GM21360 (cell line): ENCODE data around the gene CXCL10.
"Not testable (repeated sequence)": the region's sequence is repeated elsewhere in the genome, so short reads cannot be mapped to it uniquely, and the experiment has no call there.

Source experiments
- ATAC-seq: cut with Tn5 transposase; IDR thresholded peaks from one replicate; pipeline ENCODE4 v1.9.1; 2021; ENCODE audit warnings: mild to moderate bottlenecking, moderate library complexity; ENCODE audit not compliant: unreplicated experiment

The CXCL10 gene

GRCh38 chr4:76023389-76023788, at the start of gene CXCL10:
Gene CXCL10, minus strand, starts transcription at chr4:76023497. Its CDS starts 66 bp downstream, at chr4:76023431.
- ATAC-seq, result peak; percentile 61

DNA sequence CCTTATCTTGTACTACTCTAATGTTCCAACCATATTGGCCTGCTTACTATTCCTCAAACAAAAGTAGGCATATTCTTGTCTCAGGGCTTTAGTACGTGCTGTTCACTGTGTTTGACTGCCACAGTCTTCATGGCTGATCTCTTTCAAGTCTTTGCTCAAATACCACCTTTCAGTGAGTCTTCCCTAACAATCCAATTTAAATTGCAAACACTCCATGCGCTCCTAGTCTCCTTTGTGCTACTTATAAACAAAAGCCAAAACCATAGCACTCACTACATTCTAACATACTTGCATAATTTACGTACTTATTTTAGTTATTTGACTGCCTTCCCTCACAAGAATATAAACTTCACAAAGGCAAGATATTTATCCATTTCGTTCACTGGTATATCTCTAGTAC, 49.5 kb upstream of the CXCL10 start:
- ATAC-seq, result no peak

- ATAC-seq, result peak; percentile 63
These were observed 44.5 kb upstream of the CXCL10 start for GRCh38 chr4:76067652-76068286.

DNA sequence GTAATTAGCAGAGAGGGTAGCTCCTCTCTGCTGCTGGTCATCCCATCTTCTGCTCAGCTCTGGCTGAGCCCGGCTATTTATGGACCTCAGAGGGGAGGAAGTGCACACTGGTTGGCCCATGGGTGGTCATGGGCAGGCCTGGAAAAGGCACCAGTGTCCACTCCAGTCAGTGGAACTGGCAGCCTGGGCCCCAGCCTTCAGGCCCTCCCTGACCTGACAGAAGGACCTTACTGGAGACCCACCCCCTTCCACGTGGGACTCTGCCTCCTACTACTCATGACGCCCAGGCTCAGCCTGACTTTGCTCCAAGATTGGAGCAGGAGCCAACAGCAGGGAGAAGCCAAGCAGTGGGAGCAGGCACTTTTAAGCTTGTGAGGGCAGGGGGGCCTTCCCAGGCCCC, 43.2 kb upstream of the CXCL10 start:
- no peak for ATAC-seq

- peak; percentile 46 for ATAC-seq
These were observed 38.7 kb upstream of the CXCL10 start for GRCh38 chr4:76061982-76062381.

GRCh38 chr4:76061421-76061820, 38.1 kb upstream of the CXCL10 start:
- ATAC-seq, result no peak

- ATAC-seq, result no peak
These were observed 37.2 kb upstream of the CXCL10 start for GRCh38 chr4:76060506-76060905.

- no peak for ATAC-seq
These were observed 36.5 kb upstream of the CXCL10 start for GRCh38 chr4:76059750-76060149.

- no peak for ATAC-seq
These were observed 35.7 kb upstream of the CXCL10 start for GRCh38 chr4:76058888-76059426.

DNA sequence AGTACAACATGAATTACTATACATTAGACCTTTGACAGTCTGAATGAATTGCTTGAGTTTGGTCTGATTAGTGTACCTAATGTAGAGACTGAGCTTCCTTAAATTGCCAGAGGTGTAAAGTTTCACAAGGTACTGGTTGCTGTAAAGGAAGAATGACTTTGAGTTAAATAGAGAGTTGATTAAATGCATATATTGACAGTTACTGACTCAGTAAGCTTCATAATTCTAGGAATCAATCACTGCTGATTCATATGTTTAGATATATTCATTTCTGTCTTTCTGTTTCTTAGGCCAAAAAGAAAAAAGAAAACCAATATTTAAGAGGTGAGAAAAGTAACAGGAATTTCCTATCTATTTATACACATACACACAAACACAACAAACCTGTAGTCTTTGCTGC, 35.0 kb upstream of the CXCL10 start:
- ATAC-seq, result peak; percentile 61

DNA sequence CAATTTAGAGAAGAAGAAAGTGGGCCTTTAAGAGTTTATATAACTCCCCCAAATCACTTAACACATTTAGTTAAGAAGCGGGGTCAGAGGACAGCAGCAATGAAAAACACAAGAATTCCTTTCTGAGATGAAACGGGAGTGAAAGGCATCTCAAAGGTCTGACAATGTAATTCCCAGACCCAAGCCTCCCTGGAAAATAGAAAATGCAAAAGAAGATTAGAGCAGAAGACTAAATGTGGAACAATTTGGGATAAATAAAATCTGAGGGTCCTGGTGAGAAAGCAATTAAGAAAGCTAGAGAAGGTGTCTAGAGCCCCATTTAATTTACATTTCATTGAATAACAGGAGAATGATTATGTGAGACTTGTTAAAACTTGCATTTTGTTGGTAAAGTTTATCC, 32.1 kb upstream of the CXCL10 start:
- ATAC-seq, result no peak

GRCh38 chr4:76055016-76055415, 31.7 kb upstream of the CXCL10 start:
- ATAC-seq, result peak; percentile 93

- no peak for ATAC-seq
These were observed 30.4 kb upstream of the CXCL10 start for GRCh38 chr4:76053730-76054129.

- ATAC-seq, result not testable (repeated sequence)
These were observed 27.3 kb upstream of the CXCL10 start for GRCh38 chr4:76050560-76051050.

- ATAC-seq, result not testable (repeated sequence)
These were observed 26.6 kb upstream of the CXCL10 start for GRCh38 chr4:76049860-76050416.

DNA sequence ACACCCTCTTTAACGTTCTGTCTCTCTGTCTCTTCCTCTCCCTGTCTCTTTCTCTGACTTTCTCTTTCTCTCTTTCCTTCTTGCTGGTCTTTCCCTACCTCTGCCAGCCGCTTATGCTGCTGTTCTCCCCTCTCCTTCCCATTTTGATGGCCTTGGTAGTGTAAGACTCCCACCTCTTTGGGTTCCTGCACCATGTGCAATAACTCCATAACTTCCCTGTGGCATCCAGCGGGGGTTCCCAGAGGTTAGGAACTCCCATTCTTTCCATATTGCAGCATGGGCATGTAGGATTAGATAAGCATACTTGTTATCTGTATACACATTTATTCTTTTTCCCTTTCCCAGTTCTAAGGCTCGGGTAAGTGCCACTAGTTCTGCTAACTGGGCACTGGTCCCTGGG, 21.4 kb upstream of the CXCL10 start:
- ATAC-seq, result not testable (repeated sequence)

DNA sequence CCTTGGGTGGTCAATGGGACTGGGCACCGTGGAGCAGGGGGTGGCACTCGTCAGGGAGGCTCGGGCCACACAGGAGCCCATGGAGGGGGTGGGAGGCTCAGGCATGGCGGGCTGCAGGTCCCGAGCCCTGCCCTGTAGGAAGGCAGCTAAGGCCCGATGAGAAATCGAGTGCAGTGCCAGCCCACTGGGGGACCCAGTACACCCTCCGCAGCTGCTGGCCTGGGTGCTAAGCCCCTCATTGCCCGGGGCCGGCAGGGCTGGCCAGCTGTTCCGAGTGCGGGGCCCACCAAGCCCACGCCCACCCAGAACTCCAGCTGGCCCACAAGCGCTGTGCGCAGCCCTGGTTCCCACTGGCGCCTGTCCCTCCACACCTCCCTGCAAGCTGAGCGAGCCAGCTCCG, 20.0 kb upstream of the CXCL10 start:
- ATAC-seq, result not testable (repeated sequence)

- not testable (repeated sequence) for ATAC-seq
These were observed 19.1 kb upstream of the CXCL10 start for GRCh38 chr4:76042241-76042998.

DNA sequence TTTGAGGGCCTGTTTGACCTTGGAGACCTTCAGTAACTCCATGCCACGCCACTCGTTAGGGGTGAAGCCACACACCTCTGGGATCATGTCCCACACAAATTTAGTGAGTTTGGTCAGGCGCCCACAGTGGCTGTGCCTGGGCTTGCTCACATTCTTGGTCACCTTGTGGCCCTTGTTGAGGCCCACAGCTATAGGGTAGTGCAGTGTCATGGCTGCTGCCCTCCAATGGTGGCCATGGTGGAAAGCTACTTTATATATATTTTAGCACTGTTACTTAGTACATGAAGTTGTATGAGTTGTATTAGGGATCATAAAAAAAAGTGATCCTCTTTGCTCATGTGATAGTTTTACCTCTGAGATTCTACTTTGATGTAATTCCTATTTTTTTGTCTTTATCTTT, 13.6 kb upstream of the CXCL10 start:
- no peak for ATAC-seq

GRCh38 chr4:76035799-76036380, 12.6 kb upstream of the CXCL10 start, which contains the start of gene CXCL11:
Gene CXCL11, minus strand, starts transcription at chr4:76036070. Its CDS starts 83 bp downstream, at chr4:76035987.
- no peak for ATAC-seq

GRCh38 chr4:76035141-76035540, 11.8 kb upstream of the CXCL10 start:
- no peak for ATAC-seq
